ENCODE results near the gene ZBTB1. TPM values are rescaled to one million over a fixed set of nuclear protein-coding genes. Genes with fewer than 3 reads are reported as not detected.
"Not testable (repeated sequence)": the region's sequence is repeated elsewhere in the genome, so short reads cannot be mapped to it uniquely, and the experiment has no call there.

Gene ZBTB1
- total RNA-seq, 2 experiments from 2014 or later, result 43.3 to 43.9 TPM

- Mint-ChIP-seq H3K9me3 (no peaks in the 10 kb centered on the region), H3K36me3 (no peaks in the 10 kb centered on the region), H3K4me1 (peaks cover 2% of the 10 kb centered on the region), H3K27ac (no peak overlapping the region), H3K4me3 (no peak overlapping the region), H3K27me3 (no peaks in the 10 kb centered on the region)
- DNase-seq, result no peak
These were observed 59.1 kb downstream of the ZBTB1 start for GRCh38 chr14:64563696-64564095.

- H3K4me3 Mint-ChIP-seq, result no peak overlapping the region
- H3K9me3 Mint-ChIP-seq, result no peaks in the 10 kb centered on the region
- H3K27me3 Mint-ChIP-seq, result no peaks in the 10 kb centered on the region
- no peaks in the 10 kb centered on the region for H3K4me1 Mint-ChIP-seq
- H3K27ac Mint-ChIP-seq, result no peak overlapping the region
- H3K36me3 Mint-ChIP-seq, result no peaks in the 10 kb centered on the region
- no peak for DNase-seq
These were observed 62.1 kb downstream of the ZBTB1 start for GRCh38 chr14:64566651-64567122.

- no peak for DNase-seq
- no peak overlapping the region for H3K27ac Mint-ChIP-seq
- H3K9me3 Mint-ChIP-seq, result no peaks in the 10 kb centered on the region
- no peaks in the 10 kb centered on the region for H3K36me3 Mint-ChIP-seq
- H3K27me3 Mint-ChIP-seq, result no peaks in the 10 kb centered on the region
- no peak overlapping the region for H3K4me3 Mint-ChIP-seq
- H3K4me1 Mint-ChIP-seq, result no peaks in the 10 kb centered on the region
These were observed 64.6 kb downstream of the ZBTB1 start for GRCh38 chr14:64569138-64569631.

- H3K9me3 Mint-ChIP-seq, H3K4me1 Mint-ChIP-seq, H3K27ac Mint-ChIP-seq, DNase-seq, H3K36me3 Mint-ChIP-seq, H3K27me3 Mint-ChIP-seq, H3K4me3 Mint-ChIP-seq: not testable (repeated sequence)
These were observed 65.1 kb downstream of the ZBTB1 start for GRCh38 chr14:64569646-64570045.

GRCh38 chr14:64572386-64573104 lies 68.0 kb downstream of the ZBTB1 start:
- no peaks in the 10 kb centered on the region for H3K9me3 Mint-ChIP-seq
- H3K4me3 Mint-ChIP-seq, result no peak overlapping the region
- no peaks in the 10 kb centered on the region for H3K4me1 Mint-ChIP-seq
- H3K36me3 Mint-ChIP-seq, result no peaks in the 10 kb centered on the region
- H3K27me3 Mint-ChIP-seq, result no peaks in the 10 kb centered on the region
- H3K27ac Mint-ChIP-seq, result no peak overlapping the region
- DNase-seq, result no peak

- H3K27ac Mint-ChIP-seq, result no peak overlapping the region
- no peak overlapping the region for H3K4me3 Mint-ChIP-seq
- H3K27me3 Mint-ChIP-seq, result no peaks in the 10 kb centered on the region
- H3K4me1 Mint-ChIP-seq, result no peaks in the 10 kb centered on the region
- H3K36me3 Mint-ChIP-seq, result no peaks in the 10 kb centered on the region
- H3K9me3 Mint-ChIP-seq, result no peaks in the 10 kb centered on the region
- no peak for DNase-seq
These were observed 68.5 kb downstream of the ZBTB1 start for GRCh38 chr14:64573109-64573508.

Other genes with a start within 250 kb of the ZBTB1 start
- under 1 TPM; 0.95 to 0.96 TPM for gene ESR2, start 210.4 kb upstream of the ZBTB1 start, total RNA-seq
- gene MTHFD1, start 116.4 kb upstream of the ZBTB1 start, total RNA-seq, result 100 to 1,000 TPM; 266 to 269 TPM
- 1 to 10 TPM; 1.2 to 1.4 TPM for gene AKAP5, start 39.3 kb upstream of the ZBTB1 start, total RNA-seq
- 10 to 100 TPM; 24.0 to 26.0 TPM for gene ZBTB25, start 932 bp upstream of the ZBTB1 start, total RNA-seq
- gene HSPA2, start 36.0 kb downstream of the ZBTB1 start, total RNA-seq, result 1 to 10 TPM; 1.9 to 2.0 TPM
- under 1 TPM; 0.18 to 0.25 TPM for gene PPP1R36, start 45.2 kb downstream of the ZBTB1 start, total RNA-seq
- gene PLEKHG3, start 199.7 kb downstream of the ZBTB1 start, total RNA-seq, result under 1 TPM in 1 of 2 experiments, not detected in 1; 0.12 TPM

Measured in activated naive CD8-positive, alpha-beta T cell treated with anti-CD3 and anti-CD28 coated beads for 36 hours (primary cell).